Natural killer cell (primary cell): ENCODE results near the gene HBEGF. TPM values are rescaled to one million over a fixed set of nuclear protein-coding genes. Genes with fewer than 3 reads are reported as not detected.

Source experiments
- ATAC-seq, 3 donors: fragments of 150-1000 bp in 2 of 3; fragments of 200-7000 bp in 1 of 3; cut with Tn5 transposase; 1 replicate in 1 of 3; 2 replicates in 2 of 3; pipeline ENCODE4 v1.10.0; 2021; ENCODE audit warnings: mild to moderate bottlenecking in 2 of 3, moderate library complexity in 2 of 3
- DNase-seq, 2 donors: peaks; one replicate each; pipeline versions ENCODE4 v3.0.0 to v3.0.0-alpha.2; 2013 to 2021; ENCODE audit warnings: mixed read lengths in 1 of 2
- H3K27ac ChIP-seq: one replicate; pipeline ENCODE4 v1.5.1; 2013; ENCODE audit warnings: mild to moderate bottlenecking, low read length
- H3K27me3 ChIP-seq: one replicate; pipeline ENCODE4 v1.6.1; 2013; ENCODE audit warnings: low read length; ENCODE audit not compliant: control insufficient read depth, insufficient read depth
- H3K36me3 ChIP-seq: one replicate; pipeline ENCODE4 v1.6.1; 2013; ENCODE audit warnings: low read length; ENCODE audit not compliant: control insufficient read depth, insufficient read depth
- H3K4me1 ChIP-seq: one replicate; pipeline ENCODE4 v1.6.1; 2013; ENCODE audit warnings: low read length; ENCODE audit not compliant: control insufficient read depth, insufficient read depth
- H3K4me3 ChIP-seq: one replicate; pipeline ENCODE4 v1.5.1; 2013; ENCODE audit warnings: low read length
- H3K9me3 ChIP-seq: one replicate; pipeline ENCODE4 v1.6.1; 2013; ENCODE audit warnings: low read length; ENCODE audit not compliant: control insufficient read depth, insufficient read depth
- H3K27ac Mint-ChIP-seq, 2 donors: one replicate each; pipeline ENCODE4 v1.8.0; 2022; ENCODE audit warnings: mild to moderate bottlenecking in 2 of 2, mixed read lengths in 2 of 2, moderate library complexity in 1 of 2
- H3K27me3 Mint-ChIP-seq, 2 donors: one replicate each; pipeline ENCODE4 v1.8.0; 2022; ENCODE audit warnings: low read depth in 2 of 2, mixed read lengths in 2 of 2
- H3K36me3 Mint-ChIP-seq: one replicate; pipeline ENCODE4 v1.8.0; 2022; ENCODE audit warnings: mixed read lengths
- H3K4me1 Mint-ChIP-seq, 2 donors: one replicate each; pipeline ENCODE4 v1.8.0; 2022; ENCODE audit warnings: mixed read lengths in 2 of 2
- H3K4me3 Mint-ChIP-seq: one replicate; pipeline ENCODE4 v1.8.0; 2022; ENCODE audit warnings: mild to moderate bottlenecking, moderate library complexity, mixed read lengths
- H3K9me3 Mint-ChIP-seq, 2 donors: one replicate each; pipeline ENCODE4 v1.8.0; 2022; ENCODE audit warnings: mixed read lengths in 2 of 2
- WGBS: methylation state at CpG from one replicate; pipeline ENCODE4 v1.1.7; 2013; ENCODE audit warnings: missing lambda C conversion rate; ENCODE audit not compliant: insufficient coverage; 5-methylcytosine and 5-hydroxymethylcytosine counted together
- intact Hi-C: fragments of 100-400 bp; cut with micrococcal nuclease; formaldehyde crosslinking; loops from one replicate; pipeline ENCODE4 v1.14.2; 2022
- total RNA-seq, 4 donors: library from RNA; stranded (reverse); fragments of 120-200 nt in 1 of 4; gene quantifications; one replicate each; pipeline versions ENCODE4 v1.2.3 to v1.2.4, GENCODE V29; 2013 to 2022
- TF ChIP-seq, protein P1 (sequence below): fragments of 200-600 bp; IDR thresholded peaks from one replicate; pipeline ENCODE4 v1.8.0; 2022; ENCODE audit warnings: antibody characterized with exemption

HBEGF gene
- total RNA-seq, 3 donors from 2014 or later (not counting 1 experiment from before 2014, with no cell fraction given), result 5.1 to 9.9 (median 7.8) TPM

DNA sequence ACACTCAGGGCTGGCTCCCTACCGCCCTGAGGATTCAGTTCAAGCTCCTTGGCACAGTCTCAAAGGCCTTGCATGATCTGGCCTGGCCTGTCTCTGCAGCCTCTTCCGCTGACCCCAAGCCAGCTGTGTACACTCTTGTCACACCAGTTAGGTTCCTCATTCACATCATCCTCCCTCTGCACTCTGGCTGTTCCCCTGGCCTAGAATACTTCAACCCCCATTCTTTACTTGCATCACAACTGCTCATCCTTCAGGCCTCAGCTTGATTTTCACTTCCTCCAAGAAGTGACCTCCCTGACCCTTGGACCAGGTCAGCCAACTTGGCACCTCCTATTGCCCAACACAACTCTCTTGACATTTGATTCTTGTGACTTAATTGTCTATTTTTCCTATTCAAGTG lies 24.6 kb downstream of the HBEGF start:
- Histone ChIP-seq H3K27ac (no peak overlapping the region), H3K4me3 (no peak overlapping the region), H3K9me3 (no peaks in the 10 kb centered on the region), H3K27me3 (no peaks in the 10 kb centered on the region), H3K36me3 (no peaks in the 10 kb centered on the region), H3K4me1 (peaks cover 10% of the 10 kb centered on the region)
- intact Hi-C loops, result no loop called here
- DNase-seq, result no peak
- 86% methylated on average over 2 of the region's 2 CpGs for WGBS
- peak overlapping the region in 1 of 2 donors; percentile 14 for H3K27ac Mint-ChIP-seq
- H3K27me3 Mint-ChIP-seq, result peaks cover 0 to 13% of the 10 kb centered on the region in 2 donors
- H3K4me3 Mint-ChIP-seq, result no peak overlapping the region
- H3K4me1 Mint-ChIP-seq, result no peaks in the 10 kb centered on the region
- no peaks in the 10 kb centered on the region for H3K36me3 Mint-ChIP-seq
- TF ChIP-seq, protein P1, sequence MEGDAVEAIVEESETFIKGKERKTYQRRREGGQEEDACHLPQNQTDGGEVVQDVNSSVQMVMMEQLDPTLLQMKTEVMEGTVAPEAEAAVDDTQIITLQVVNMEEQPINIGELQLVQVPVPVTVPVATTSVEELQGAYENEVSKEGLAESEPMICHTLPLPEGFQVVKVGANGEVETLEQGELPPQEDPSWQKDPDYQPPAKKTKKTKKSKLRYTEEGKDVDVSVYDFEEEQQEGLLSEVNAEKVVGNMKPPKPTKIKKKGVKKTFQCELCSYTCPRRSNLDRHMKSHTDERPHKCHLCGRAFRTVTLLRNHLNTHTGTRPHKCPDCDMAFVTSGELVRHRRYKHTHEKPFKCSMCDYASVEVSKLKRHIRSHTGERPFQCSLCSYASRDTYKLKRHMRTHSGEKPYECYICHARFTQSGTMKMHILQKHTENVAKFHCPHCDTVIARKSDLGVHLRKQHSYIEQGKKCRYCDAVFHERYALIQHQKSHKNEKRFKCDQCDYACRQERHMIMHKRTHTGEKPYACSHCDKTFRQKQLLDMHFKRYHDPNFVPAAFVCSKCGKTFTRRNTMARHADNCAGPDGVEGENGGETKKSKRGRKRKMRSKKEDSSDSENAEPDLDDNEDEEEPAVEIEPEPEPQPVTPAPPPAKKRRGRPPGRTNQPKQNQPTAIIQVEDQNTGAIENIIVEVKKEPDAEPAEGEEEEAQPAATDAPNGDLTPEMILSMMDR, result no peak
- peak; percentile 22 to 71 (median 49) for ATAC-seq
- H3K9me3 Mint-ChIP-seq, result no peaks in the 10 kb centered on the region

DNA sequence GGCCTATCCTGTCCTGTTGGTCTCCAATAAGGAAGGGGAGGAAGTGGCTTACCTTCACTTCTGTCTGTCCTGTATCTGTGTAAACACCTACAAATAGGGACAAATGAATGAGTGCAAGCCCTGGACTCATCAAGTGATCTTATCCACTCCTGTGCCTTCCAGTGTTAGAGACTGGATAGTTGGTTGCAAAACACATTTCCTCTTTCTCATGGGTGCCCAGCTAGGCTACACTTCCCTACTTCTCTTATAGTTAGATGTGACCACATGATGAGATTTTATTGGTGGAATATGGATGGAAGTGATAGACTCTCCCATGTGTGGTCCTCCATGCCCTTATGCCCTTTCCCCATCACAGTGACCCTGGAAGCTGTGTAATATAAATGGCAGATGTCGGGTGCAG lies 26.6 kb downstream of the HBEGF start:
- H3K4me1 ChIP-seq, result peaks cover 10% of the 10 kb centered on the region
- Mint-ChIP-seq H3K4me3 (no peak overlapping the region), H3K27me3 (peaks cover 0 to 5% of the 10 kb centered on the region in 2 donors), H3K4me1 (no peaks in the 10 kb centered on the region), H3K27ac (no peak overlapping the region), H3K9me3 (no peaks in the 10 kb centered on the region), H3K36me3 (no peaks in the 10 kb centered on the region)
- no peak overlapping the region for H3K27ac ChIP-seq
- no peaks in the 10 kb centered on the region for H3K27me3 ChIP-seq
- no peaks in the 10 kb centered on the region for H3K36me3 ChIP-seq
- H3K4me3 ChIP-seq, result no peak overlapping the region
- no peak for DNase-seq
- intact Hi-C loops, result no loop called here
- ATAC-seq, result no peak
- 100% methylated on average over 1 of the region's 1 CpG for WGBS
- no peaks in the 10 kb centered on the region for H3K9me3 ChIP-seq
- TF ChIP-seq, protein P1, result no peak

DNA sequence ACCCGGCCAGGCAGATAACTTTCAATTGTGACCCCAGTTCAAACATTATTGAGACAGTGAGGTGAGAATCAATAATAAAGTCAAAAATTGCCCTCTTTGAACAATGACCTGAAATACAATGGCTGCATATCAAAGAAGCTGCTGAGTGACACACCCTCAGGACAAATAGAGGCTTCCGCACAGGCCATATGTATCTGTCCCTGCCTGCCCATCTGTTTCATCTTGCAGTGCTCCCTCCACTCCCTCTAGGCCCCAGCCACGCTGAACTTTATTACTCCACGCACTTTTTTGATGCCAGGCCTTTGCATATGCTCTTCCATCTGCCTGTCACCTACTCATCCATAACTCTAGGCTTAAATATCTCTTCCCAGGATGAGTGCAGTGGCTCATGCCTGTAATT lies 27.6 kb downstream of the HBEGF start:
- no peaks in the 10 kb centered on the region for H3K9me3 Mint-ChIP-seq
- WGBS, result 94% methylated on average over 4 of the region's 4 CpGs
- no peak overlapping the region for H3K27ac Mint-ChIP-seq
- H3K4me1 Mint-ChIP-seq, result no peaks in the 10 kb centered on the region
- DNase-seq (no peak), ATAC-seq (no peak)
- Histone ChIP-seq H3K4me3 (no peak overlapping the region), H3K36me3 (no peaks in the 10 kb centered on the region), H3K4me1 (peaks cover 10% of the 10 kb centered on the region), H3K9me3 (no peaks in the 10 kb centered on the region), H3K27ac (no peak overlapping the region), H3K27me3 (no peaks in the 10 kb centered on the region)
- TF ChIP-seq, protein P1, result no peak
- no peaks in the 10 kb centered on the region for H3K36me3 Mint-ChIP-seq
- no peak overlapping the region for H3K4me3 Mint-ChIP-seq
- H3K27me3 Mint-ChIP-seq, result peaks cover 0 to 2% of the 10 kb centered on the region in 2 donors
- intact Hi-C loops, result no loop called here

DNA sequence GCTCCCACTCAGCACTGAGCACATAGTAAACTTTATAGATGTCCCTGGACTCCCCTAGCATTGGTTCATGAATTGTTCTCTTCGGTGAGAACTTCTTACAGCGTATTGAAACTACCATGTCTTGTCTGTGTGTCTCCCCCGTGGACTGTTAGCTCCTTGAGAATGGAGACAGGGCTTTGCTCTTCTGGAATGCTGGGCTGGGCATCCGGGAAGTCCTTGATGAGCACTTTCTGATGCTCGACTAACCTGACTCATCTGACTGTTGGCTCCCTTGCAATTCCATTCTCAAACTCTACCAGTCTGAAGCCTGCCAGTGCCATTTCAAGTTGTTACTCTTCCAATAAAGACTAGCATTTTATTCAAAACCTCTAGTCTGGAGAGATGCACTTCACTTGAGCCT lies 28.5 kb downstream of the HBEGF start:
- WGBS, result 92% methylated on average over 5 of the region's 5 CpGs
- Mint-ChIP-seq H3K27me3 (peaks cover 0 to 2% of the 10 kb centered on the region in 2 donors), H3K9me3 (no peaks in the 10 kb centered on the region), H3K27ac (no peak overlapping the region), H3K36me3 (no peaks in the 10 kb centered on the region), H3K4me3 (no peak overlapping the region), H3K4me1 (no peaks in the 10 kb centered on the region)
- H3K27ac ChIP-seq, result no peak overlapping the region
- DNase-seq, result no peak
- ATAC-seq, result no peak
- H3K36me3 ChIP-seq, result no peaks in the 10 kb centered on the region
- H3K9me3 ChIP-seq, result no peaks in the 10 kb centered on the region
- H3K4me3 ChIP-seq, result no peak overlapping the region
- TF ChIP-seq, protein P1, result no peak
- no peaks in the 10 kb centered on the region for H3K27me3 ChIP-seq
- peaks cover 10% of the 10 kb centered on the region for H3K4me1 ChIP-seq
- intact Hi-C loops, result no loop called here
